PC-9 (cell line): ENCODE measurements around the gene NRP1. TPM values are rescaled to one million over a fixed set of nuclear protein-coding genes. Genes with fewer than 3 reads are reported as not detected.

Experiments
- BruUV-seq: library from RNA; stranded (reverse); fragments of 400-500 nt; replicated peaks from 2 replicates; lab custom pipeline; 2021; lab: Mats Ljungman, UMichigan
- CTCF ChIA-PET: fragments of 300-600 bp; sonication (Branson Sonifier 250); formaldehyde crosslinking; loops from one replicate; lab custom pipeline; 2022; ENCODE audit warnings: antibody characterized with exemption; lab: Charles Lee
- POLR2A ChIA-PET: fragments of 300-600 bp; sonication (Branson Sonifier 250); formaldehyde crosslinking; loops from one replicate; lab custom pipeline; 2022; ENCODE audit warnings: antibody characterized with exemption; ENCODE audit not compliant: unreplicated experiment; lab: Charles Lee
- DNase-seq, 2 experiments: peaks; one replicate each; pipeline versions ENCODE4 v3.0.0 to v3.0.0-alpha.2; 2015 to 2022; ENCODE audit warnings: mixed read lengths in 1 of 2
- H2AFZ ChIP-seq: fragments of 200-600 bp; sonication (generic); 2 replicates; pipeline ENCODE4 v1.8.1; 2017; ENCODE audit warnings: antibody characterized with exemption
- H3F3A ChIP-seq: fragments of 200-600 bp; sonication (generic); 2 replicates; pipeline ENCODE4 v1.8.1; 2017; ENCODE audit warnings: antibody characterized with exemption, mild to moderate bottlenecking, low read depth; ENCODE audit not compliant: insufficient read depth
- H3K27ac ChIP-seq: fragments of 200-600 bp; sonication (generic); 2 replicates; pipeline ENCODE4 v1.6.1; 2016; ENCODE audit warnings: mixed run types
- H3K27me3 ChIP-seq: fragments of 200-600 bp; sonication (generic); 2 replicates; pipeline ENCODE4 v1.6.1; 2016; ENCODE audit warnings: low read depth, mixed run types; ENCODE audit not compliant: insufficient read depth
- H3K36me3 ChIP-seq: fragments of 200-600 bp; sonication (generic); 2 replicates; pipeline ENCODE4 v1.6.1; 2016; ENCODE audit warnings: low read depth, mixed run types
- H3K4me1 ChIP-seq: fragments of 200-600 bp; sonication (generic); replicated peaks from 2 replicates; pipeline ENCODE4 v1.6.1; 2016; ENCODE audit warnings: mixed run types; ENCODE audit not compliant: insufficient read depth
- H3K4me2 ChIP-seq: fragments of 200-600 bp; sonication (generic); 2 replicates; pipeline ENCODE4 v1.6.1; 2017; ENCODE audit warnings: mixed run types
- H3K4me3 ChIP-seq: fragments of 200-600 bp; sonication (generic); 2 replicates; pipeline ENCODE4 v1.6.1; 2016; ENCODE audit warnings: mixed run types
- H3K79me2 ChIP-seq: fragments of 200-600 bp; sonication (generic); 2 replicates; pipeline ENCODE4 v1.6.1; 2017; ENCODE audit warnings: low read depth, mixed run types
- H3K9me2 ChIP-seq: fragments of 200-600 bp; sonication (generic); 2 replicates; pipeline ENCODE4 v1.8.1; 2017; ENCODE audit warnings: mild to moderate bottlenecking; ENCODE audit not compliant: insufficient read depth
- H3K9me3 ChIP-seq: fragments of 200-600 bp; sonication (generic); 2 replicates; pipeline ENCODE4 v1.8.1; 2016; ENCODE audit warnings: low read depth; ENCODE audit not compliant: insufficient read depth
- H4K20me1 ChIP-seq: fragments of 200-600 bp; sonication (generic); 2 replicates; pipeline ENCODE4 v1.8.1; 2017; ENCODE audit not compliant: insufficient read depth
- CTCF ChIP-seq: fragments of 200-600 bp; sonication (generic); conservative IDR thresholded peaks from 2 replicates; pipeline ENCODE4 v1.6.1; 2017; ENCODE audit warnings: mixed run types, antibody characterized with exemption, mild to moderate bottlenecking, moderate library complexity
- EZH2 ChIP-seq: fragments of 200-600 bp; sonication (generic); IDR thresholded peaks from 2 replicates; pipeline ENCODE4 v1.8.0; 2017; ENCODE audit warnings: antibody characterized with exemption, low read depth
- intact Hi-C: fragments of 100-400 bp; cut with micrococcal nuclease; formaldehyde crosslinking; loops from one replicate; pipeline ENCODE4 v1.10.0; 2022; ENCODE audit not compliant: unreplicated experiment
- total RNA-seq: library from RNA; stranded (reverse); gene quantifications from 2 replicates; pipeline ENCODE4 v1.2.3, GENCODE V29; 2021

NRP1 gene
- total RNA-seq, 1 experiment from 2014 or later, result 30.5 TPM

- Histone ChIP-seq H3K4me3 (no peak overlapping the region), H3K9me3 (no peaks in the 10 kb centered on the region), H3K36me3 (peaks cover 4% of the 10 kb centered on the region; the same call in 1 of the 2 replicates), H3K9me2 (no peaks in the 10 kb centered on the region), H3K27ac (no peak overlapping the region), H3K27me3 (no peaks in the 10 kb centered on the region), H3K4me2 (no peak overlapping the region), H3K4me1 (peaks cover 11% of the 10 kb centered on the region), H3K79me2 (peaks cover 63% of the 10 kb centered on the region), H3F3A (0 out of 2 replicates have a peak, but pooled peaks cover 3% of the 10 kb centered on the region), H4K20me1 (no peaks in the 10 kb centered on the region), H2AFZ (no peak overlapping the region)
- TF ChIP-seq CTCF (no peak), EZH2 (no peak)
- ChIA-PET POLR2A (no interaction called here), CTCF (interaction anchor here (0.7 kb wide), 1 partner anchor 18 kb away, joined by 3 read pairs; no protein-coding TSS in a partner anchor)
- BruUV-seq, result no TSS peak
- DNase-seq, result no peak
- intact Hi-C loops, result no loop called here
Measured at GRCh38 chr10:33298893-33299292, 35.6 kb downstream of the NRP1 start.

- Histone ChIP-seq H4K20me1 (no peaks in the 10 kb centered on the region), H3K79me2 (peaks cover 62% of the 10 kb centered on the region), H2AFZ (no peak overlapping the region), H3K27ac (no peak overlapping the region), H3K27me3 (no peaks in the 10 kb centered on the region), H3K4me1 (peaks cover 19% of the 10 kb centered on the region), H3K4me2 (no peak overlapping the region), H3K9me3 (no peaks in the 10 kb centered on the region), H3F3A (peaks cover 10% of the 10 kb centered on the region), H3K9me2 (no peaks in the 10 kb centered on the region), H3K36me3 (peaks cover 4% of the 10 kb centered on the region; the same call in 1 of the 2 replicates), H3K4me3 (no peak overlapping the region)
- intact Hi-C loops, result no loop called here
- TF ChIP-seq CTCF (no peak), EZH2 (no peak)
- no TSS peak for BruUV-seq
- CTCF ChIA-PET, result no interaction called here
- POLR2A ChIA-PET, result no interaction called here
- DNase-seq, result no peak
Measured at GRCh38 chr10:33298110-33298509, 36.4 kb downstream of the NRP1 start.

DNA sequence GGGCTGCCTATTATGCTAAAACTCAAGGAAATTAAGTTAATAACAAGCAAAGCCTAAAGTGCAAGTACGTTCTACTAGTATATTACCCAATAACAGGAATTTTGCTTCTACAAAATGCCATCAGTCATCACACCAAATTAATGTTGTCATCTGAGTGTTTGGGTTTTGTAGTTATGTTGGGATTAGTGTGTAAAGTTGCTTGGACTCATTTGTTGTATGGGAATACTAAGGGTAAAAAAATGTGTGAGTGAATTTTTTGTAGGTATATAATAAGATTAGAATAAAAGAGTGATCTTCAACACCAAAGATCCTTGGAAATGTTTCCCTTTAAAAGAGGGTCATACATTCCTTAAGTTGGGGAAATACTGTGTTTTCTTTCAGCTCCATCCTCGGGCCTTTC lies 38.6 kb downstream of the NRP1 start:
- TF ChIP-seq EZH2, result no peak
- no peak for TF ChIP-seq CTCF
- H3K4me2 ChIP-seq, result no peak overlapping the region
- H3K36me3 ChIP-seq, result peaks cover 4% of the 10 kb centered on the region; the same call in 1 of the 2 replicates
- H3K9me3 ChIP-seq, result no peaks in the 10 kb centered on the region
- H3K27ac ChIP-seq, result no peak overlapping the region
- no peak overlapping the region for H3K4me3 ChIP-seq
- BruUV-seq, result no TSS peak
- POLR2A ChIA-PET, result no interaction called here
- DNase-seq, result no peak
- H3K9me2 ChIP-seq, result no peaks in the 10 kb centered on the region
- intact Hi-C loops, result no loop called here
- CTCF ChIA-PET, result no interaction called here
- no peak overlapping the region for H2AFZ ChIP-seq
- H3F3A ChIP-seq, result peaks cover 32% of the 10 kb centered on the region
- peaks cover 31% of the 10 kb centered on the region for H3K4me1 ChIP-seq
- H4K20me1 ChIP-seq, result no peaks in the 10 kb centered on the region
- H3K79me2 ChIP-seq, result peaks cover 45% of the 10 kb centered on the region
- no peaks in the 10 kb centered on the region for H3K27me3 ChIP-seq
